ENCODE data around the gene RIPPLY3.

Gene RIPPLY3

GRCh38 chr21:37006486-37007291 lies at the start of gene RIPPLY3:
Gene RIPPLY3 (plus strand): TSS chr21:37006702. CDS start chr21:37006773, 71 bp downstream.
- Histone ChIP-seq H3K9ac (ENCODE audit: low read length) (no peak within 1 kb of the TSS), H3K27me3 (ENCODE audit: insufficient read depth, low read length) (no peaks in the 10 kb centered on the region; the same call in 1 of the 2 replicates), H4K20me1 (ENCODE audit: insufficient read depth, low read length) (no peaks in the 10 kb centered on the region), H2AFZ (ENCODE audit: low read length) (no peak within 1 kb of the TSS), H3K9me3 (ENCODE audit: low read length) (no peaks in the 10 kb centered on the region), H3K36me3 (ENCODE audit: insufficient read depth, low read length) (no peaks in the 10 kb centered on the region), H3K4me1 (ENCODE audit: insufficient read depth, low read length, severe bottlenecking) (peaks cover 5% of the 10 kb centered on the region), H3K27ac (ENCODE audit: low read depth, low read length, poor library complexity, severe bottlenecking) (no peak within 1 kb of the TSS), H3K4me3 (ENCODE audit: low read depth, low read length, poor library complexity, severe bottlenecking) (no peak within 1 kb of the TSS), H3F3A (ENCODE audit: insufficient read depth, low read length) (no peaks in the 10 kb centered on the region), H3K79me2 (ENCODE audit: insufficient read depth, low read length) (no peaks in the 10 kb centered on the region), H3K9me2 (ENCODE audit: low read depth, low read length) (no peaks in the 10 kb centered on the region), H3K4me2 (ENCODE audit: low read length) (no peak within 1 kb of the TSS)
- no peak for TF ChIP-seq CTCF (IDR thresholded peaks at IDR 0.05; ENCODE audit: low read length)
- no peak for TF ChIP-seq EZH2 (IDR thresholded peaks at IDR 0.05; ENCODE audit: borderline replicate concordance, low read length)

- no peaks in the 10 kb centered on the region for H3K79me2 ChIP-seq (ENCODE audit: insufficient read depth, low read length)
- no peak overlapping the region for H3K4me3 ChIP-seq (ENCODE audit: low read depth, low read length, poor library complexity, severe bottlenecking)
- H3K27ac ChIP-seq (ENCODE audit: low read depth, low read length, poor library complexity, severe bottlenecking): no peak overlapping the region
- no peaks in the 10 kb centered on the region for H3F3A ChIP-seq (ENCODE audit: insufficient read depth, low read length)
- TF ChIP-seq EZH2 (IDR thresholded peaks at IDR 0.05; ENCODE audit: borderline replicate concordance, low read length) (no peak), CTCF (IDR thresholded peaks at IDR 0.05; ENCODE audit: low read length) (no peak)
- H4K20me1 ChIP-seq (ENCODE audit: insufficient read depth, low read length): no peaks in the 10 kb centered on the region
- no peaks in the 10 kb centered on the region for H3K9me2 ChIP-seq (ENCODE audit: low read depth, low read length)
- no peak overlapping the region for H2AFZ ChIP-seq (ENCODE audit: low read length)
- peaks cover 5% of the 10 kb centered on the region; the same call in 1 of the 2 replicates for H3K9me3 ChIP-seq (ENCODE audit: low read length)
- H3K9ac ChIP-seq (ENCODE audit: low read length): no peak overlapping the region
- H3K4me2 ChIP-seq (ENCODE audit: low read length): no peak overlapping the region
- no peaks in the 10 kb centered on the region for H3K27me3 ChIP-seq (ENCODE audit: insufficient read depth, low read length)
- peaks cover 30% of the 10 kb centered on the region for H3K36me3 ChIP-seq (ENCODE audit: insufficient read depth, low read length)
- H3K4me1 ChIP-seq (ENCODE audit: insufficient read depth, low read length, severe bottlenecking): peaks cover 1% of the 10 kb centered on the region
These were observed 47.3 kb upstream of the RIPPLY3 start for GRCh38 chr21:36959020-36959835.

- Histone ChIP-seq H4K20me1 (ENCODE audit: insufficient read depth, low read length) (no peaks in the 10 kb centered on the region), H3K27ac (ENCODE audit: low read depth, low read length, poor library complexity, severe bottlenecking) (no peak overlapping the region), H3K4me3 (ENCODE audit: low read depth, low read length, poor library complexity, severe bottlenecking) (no peak overlapping the region), H3K4me1 (ENCODE audit: insufficient read depth, low read length, severe bottlenecking) (peaks cover 17% of the 10 kb centered on the region), H3K9me3 (ENCODE audit: low read length) (peaks cover 5% of the 10 kb centered on the region; the same call in 1 of the 2 replicates), H2AFZ (ENCODE audit: low read length) (no peak overlapping the region), H3K36me3 (ENCODE audit: insufficient read depth, low read length) (peaks cover 28% of the 10 kb centered on the region), H3K27me3 (ENCODE audit: insufficient read depth, low read length) (no peaks in the 10 kb centered on the region), H3K9me2 (ENCODE audit: low read depth, low read length) (no peaks in the 10 kb centered on the region), H3K79me2 (ENCODE audit: insufficient read depth, low read length) (no peaks in the 10 kb centered on the region), H3F3A (ENCODE audit: insufficient read depth, low read length) (no peaks in the 10 kb centered on the region), H3K9ac (ENCODE audit: low read length) (no peak overlapping the region), H3K4me2 (ENCODE audit: low read length) (no peak overlapping the region)
- TF ChIP-seq CTCF (IDR thresholded peaks at IDR 0.05; ENCODE audit: low read length) (no peak), EZH2 (IDR thresholded peaks at IDR 0.05; ENCODE audit: borderline replicate concordance, low read length) (no peak)
These were observed 45.7 kb upstream of the RIPPLY3 start for GRCh38 chr21:36960676-36961284.
